Neural progenitor cell (in vitro differentiated cells): ENCODE measurements around the gene KMT5B.

Source experiments
- CTCF ChIP-seq: fragments of 200-600 bp; sonication (generic); IDR thresholded peaks from 2 replicates; pipeline ENCODE4 v1.5.1; 2017; ENCODE audit warnings: antibody characterized with exemption, mild to moderate bottlenecking
- EZH2 ChIP-seq: fragments of 200-600 bp; sonication (generic); IDR thresholded peaks from 2 replicates; pipeline ENCODE4 v1.6.1; 2017; ENCODE audit warnings: antibody characterized with exemption, mild to moderate bottlenecking, moderate library complexity

GRCh38 chr11:68214173-68215086 lies 1.3 kb upstream of the KMT5B start:
- TF ChIP-seq CTCF (no peak), EZH2 (no peak)
